ENCODE data around the gene ARL15.

DNA sequence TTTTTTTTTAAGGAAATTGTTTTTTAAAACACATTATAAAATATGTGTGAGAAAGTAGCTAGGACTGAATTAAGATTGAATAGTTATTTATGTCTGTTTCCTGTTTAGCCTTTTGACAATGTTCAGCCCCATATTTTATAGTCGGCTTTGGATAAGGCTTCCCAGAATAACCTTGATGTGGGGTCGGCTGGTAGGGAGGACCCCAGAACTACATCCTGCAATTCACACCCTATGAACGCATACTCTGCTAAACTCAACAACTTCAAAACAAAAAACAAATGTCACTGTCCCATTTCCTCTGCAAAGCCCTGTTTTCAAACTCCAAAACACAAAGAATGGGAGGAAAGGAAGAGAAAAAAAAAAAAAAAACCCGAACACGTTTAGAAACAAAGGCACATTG, 63.1 kb downstream of the ARL15 start:
- TF ChIP-seq, protein P1, sequence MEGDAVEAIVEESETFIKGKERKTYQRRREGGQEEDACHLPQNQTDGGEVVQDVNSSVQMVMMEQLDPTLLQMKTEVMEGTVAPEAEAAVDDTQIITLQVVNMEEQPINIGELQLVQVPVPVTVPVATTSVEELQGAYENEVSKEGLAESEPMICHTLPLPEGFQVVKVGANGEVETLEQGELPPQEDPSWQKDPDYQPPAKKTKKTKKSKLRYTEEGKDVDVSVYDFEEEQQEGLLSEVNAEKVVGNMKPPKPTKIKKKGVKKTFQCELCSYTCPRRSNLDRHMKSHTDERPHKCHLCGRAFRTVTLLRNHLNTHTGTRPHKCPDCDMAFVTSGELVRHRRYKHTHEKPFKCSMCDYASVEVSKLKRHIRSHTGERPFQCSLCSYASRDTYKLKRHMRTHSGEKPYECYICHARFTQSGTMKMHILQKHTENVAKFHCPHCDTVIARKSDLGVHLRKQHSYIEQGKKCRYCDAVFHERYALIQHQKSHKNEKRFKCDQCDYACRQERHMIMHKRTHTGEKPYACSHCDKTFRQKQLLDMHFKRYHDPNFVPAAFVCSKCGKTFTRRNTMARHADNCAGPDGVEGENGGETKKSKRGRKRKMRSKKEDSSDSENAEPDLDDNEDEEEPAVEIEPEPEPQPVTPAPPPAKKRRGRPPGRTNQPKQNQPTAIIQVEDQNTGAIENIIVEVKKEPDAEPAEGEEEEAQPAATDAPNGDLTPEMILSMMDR (IDR thresholded peaks at IDR 0.05): no peak
- no peak for TF ChIP-seq POLR2AphosphoS5 (IDR thresholded peaks at IDR 0.05)
- TF ChIP-seq EP300 (IDR thresholded peaks at IDR 0.05): no peak
- no peak for TF ChIP-seq POLR2A (IDR thresholded peaks at IDR 0.05)

Data from sigmoid colon (tissue), 4 donors.